Endometrial microvascular endothelial cells (primary cell): Measurements from ENCODE around the gene CHRNB1. TPM values are rescaled to one million over a fixed set of nuclear protein-coding genes. Genes with fewer than 3 reads are reported as not detected.

Source experiments
- in situ Hi-C: cut with HindIII; loops from 2 replicates; pipeline ENCODE4 v1.10.0; 2017; ENCODE audit warnings: low sequenced_read_pairs, low pct_unique_long_range_greater_than_20kb; ENCODE audit errors: inconsistent ontology term
- total RNA-seq: library from RNA; depleted of rRNA; stranded (reverse); fragments of >200 nt; gene quantifications from one replicate; pipeline ENCODE4 v1.2.3, GENCODE V29; 2015; ENCODE audit errors: inconsistent ontology term

CHRNB1 gene
- total RNA-seq, 1 donor from 2014 or later, result 14.1 TPM

GRCh38 chr17:7413346-7413985 is 31.4 kb upstream of the CHRNB1 start:
- in situ Hi-C loops, result no loop called here

DNA sequence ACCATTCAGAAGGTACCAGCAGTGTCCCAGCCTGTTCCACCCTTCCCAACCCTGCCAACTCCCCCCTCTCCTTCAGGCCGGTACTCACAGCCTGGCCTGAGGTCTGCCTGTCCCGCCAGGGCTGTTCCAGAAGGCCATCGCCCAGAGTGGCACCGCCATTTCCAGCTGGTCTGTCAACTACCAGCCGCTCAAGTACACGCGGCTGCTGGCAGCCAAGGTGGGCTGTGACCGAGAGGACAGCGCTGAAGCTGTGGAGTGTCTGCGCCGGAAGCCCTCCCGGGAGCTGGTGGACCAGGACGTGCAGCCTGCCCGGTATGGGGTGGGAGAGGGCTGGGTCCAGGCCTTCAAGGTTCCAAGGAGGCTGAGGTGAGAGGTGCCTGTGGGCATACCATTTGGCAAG is 30.0 kb upstream of the CHRNB1 start:
- in situ Hi-C loops, result no loop called here

DNA sequence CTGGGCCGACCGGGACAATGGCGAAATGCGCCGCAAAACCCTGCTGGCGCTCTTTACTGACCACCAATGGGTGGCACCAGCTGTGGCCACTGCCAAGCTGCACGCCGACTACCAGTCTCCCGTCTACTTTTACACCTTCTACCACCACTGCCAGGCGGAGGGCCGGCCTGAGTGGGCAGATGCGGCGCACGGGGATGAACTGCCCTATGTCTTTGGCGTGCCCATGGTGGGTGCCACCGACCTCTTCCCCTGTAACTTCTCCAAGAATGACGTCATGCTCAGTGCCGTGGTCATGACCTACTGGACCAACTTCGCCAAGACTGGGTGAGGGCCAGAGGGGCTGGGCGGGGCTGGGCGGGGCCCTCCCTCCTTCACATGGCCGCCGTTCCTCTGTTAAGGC is 29.1 kb upstream of the CHRNB1 start:
- in situ Hi-C loops, result no loop called here

DNA sequence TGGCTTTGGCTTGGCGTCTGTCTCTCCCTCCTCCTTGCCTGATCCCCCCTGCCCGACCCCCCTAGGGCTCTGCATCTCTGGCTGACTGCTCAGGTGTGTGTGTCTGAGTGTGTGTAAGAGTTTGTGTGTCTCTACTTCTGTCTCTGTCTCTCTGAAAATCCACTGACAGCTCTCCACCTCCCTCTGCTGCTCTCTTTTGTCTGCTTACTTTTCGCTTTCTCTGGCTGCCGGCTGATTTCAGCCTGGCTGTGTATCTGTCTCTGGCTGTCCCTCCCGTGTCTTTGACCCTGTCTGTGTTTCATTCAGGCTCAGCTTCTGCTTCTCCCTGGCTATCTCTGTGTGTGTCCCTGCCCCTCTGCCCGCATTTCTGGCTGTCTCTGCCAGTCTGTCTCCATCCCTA is 28.5 kb upstream of the CHRNB1 start:
- in situ Hi-C loops, result no loop called here

DNA sequence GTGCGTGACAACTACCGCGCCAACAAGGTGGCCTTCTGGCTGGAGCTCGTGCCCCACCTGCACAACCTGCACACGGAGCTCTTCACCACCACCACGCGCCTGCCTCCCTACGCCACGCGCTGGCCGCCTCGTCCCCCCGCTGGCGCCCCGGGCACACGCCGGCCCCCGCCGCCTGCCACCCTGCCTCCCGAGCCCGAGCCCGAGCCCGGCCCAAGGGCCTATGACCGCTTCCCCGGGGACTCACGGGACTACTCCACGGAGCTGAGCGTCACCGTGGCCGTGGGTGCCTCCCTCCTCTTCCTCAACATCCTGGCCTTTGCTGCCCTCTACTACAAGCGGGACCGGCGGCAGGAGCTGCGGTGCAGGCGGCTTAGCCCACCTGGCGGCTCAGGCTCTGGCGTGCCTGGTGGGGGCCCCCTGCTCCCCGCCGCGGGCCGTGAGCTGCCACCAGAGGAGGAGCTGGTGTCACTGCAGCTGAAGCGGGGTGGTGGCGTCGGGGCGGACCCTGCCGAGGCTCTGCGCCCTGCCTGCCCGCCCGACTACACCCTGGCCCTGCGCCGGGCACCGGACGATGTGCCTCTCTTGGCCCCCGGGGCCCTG is 27.7 kb upstream of the CHRNB1 start:
- in situ Hi-C loops, result no loop called here

GRCh38 chr17:7418472-7419152 is 26.2 kb upstream of the CHRNB1 start:
- in situ Hi-C loops, result no loop called here

- in situ Hi-C loops, result no loop called here
Observed at GRCh38 chr17:7419819-7420610, 24.8 kb upstream of the CHRNB1 start, which contains the start of gene SPEM1. SPEM1 (plus strand) TSS chr17:7420324; CDS start chr17:7420385, 61 bp downstream.

DNA sequence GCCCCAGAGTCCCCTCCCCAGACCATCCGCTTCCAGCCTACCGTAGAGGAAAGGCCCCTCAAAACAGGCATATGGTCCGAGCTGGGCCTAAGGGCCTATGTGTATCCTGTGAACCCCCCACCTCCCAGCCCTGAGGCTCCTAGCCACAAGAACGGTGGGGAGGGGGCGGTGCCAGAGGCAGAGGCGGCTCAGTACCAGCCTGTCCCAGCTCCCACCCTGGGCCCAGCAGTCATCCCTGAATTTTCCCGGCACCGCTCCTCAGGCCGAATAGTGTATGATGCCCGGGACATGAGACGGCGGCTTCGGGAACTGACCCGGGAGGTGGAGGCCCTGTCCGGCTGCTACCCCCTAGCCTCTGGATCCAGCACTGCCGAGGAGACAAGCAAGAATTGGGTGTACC is 23.7 kb upstream of the CHRNB1 start:
- in situ Hi-C loops, result no loop called here

- in situ Hi-C loops, result no loop called here
Observed at GRCh38 chr17:7423679-7424078, 21.2 kb upstream of the CHRNB1 start.

DNA sequence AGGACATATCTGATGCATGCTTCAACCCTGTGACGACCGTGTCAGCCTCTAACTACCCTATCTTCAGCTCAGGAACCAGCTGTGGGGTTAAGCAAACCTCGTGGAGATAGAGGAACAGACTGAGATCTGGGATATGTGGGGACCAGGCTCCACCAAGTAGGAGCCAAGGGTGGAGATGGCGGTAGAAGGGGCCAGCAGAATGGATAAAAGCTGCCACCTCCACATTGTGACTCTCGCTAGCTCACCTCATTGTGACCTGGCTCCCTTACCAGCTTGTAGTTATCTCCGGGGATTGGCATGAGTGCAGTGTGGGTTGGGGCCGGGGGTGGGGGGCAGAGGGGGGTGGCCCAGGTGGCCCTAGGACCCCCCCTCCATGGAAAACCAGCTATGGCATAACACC is 19.5 kb upstream of the CHRNB1 start, which contains the start of gene SPEM2:
SPEM2 (plus strand) TSS at position 301 of the 400 bp plus-strand sequence; CDS start at position 374, 73 bp downstream.
- in situ Hi-C loops, result no loop called here

DNA sequence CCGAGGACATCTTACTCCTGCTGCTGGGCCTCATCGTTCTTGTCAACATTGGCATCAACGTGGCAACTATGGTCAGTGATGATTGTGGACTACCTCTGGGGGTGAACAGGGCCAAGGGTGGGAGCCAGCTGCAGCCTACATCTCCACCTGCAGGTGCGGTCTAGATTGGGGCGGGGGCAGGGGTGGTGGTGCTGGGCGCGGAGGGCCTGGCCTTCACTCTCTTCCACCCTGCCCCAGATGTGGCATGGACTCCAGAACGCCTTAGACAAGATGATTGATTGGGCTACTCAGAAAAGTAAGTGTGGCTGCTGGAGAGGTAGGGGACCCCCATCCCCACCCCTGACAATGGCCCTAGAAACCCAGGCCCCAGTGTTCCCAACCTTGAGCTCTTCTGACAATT is 19.1 kb upstream of the CHRNB1 start:
- in situ Hi-C loops, result no loop called here

DNA sequence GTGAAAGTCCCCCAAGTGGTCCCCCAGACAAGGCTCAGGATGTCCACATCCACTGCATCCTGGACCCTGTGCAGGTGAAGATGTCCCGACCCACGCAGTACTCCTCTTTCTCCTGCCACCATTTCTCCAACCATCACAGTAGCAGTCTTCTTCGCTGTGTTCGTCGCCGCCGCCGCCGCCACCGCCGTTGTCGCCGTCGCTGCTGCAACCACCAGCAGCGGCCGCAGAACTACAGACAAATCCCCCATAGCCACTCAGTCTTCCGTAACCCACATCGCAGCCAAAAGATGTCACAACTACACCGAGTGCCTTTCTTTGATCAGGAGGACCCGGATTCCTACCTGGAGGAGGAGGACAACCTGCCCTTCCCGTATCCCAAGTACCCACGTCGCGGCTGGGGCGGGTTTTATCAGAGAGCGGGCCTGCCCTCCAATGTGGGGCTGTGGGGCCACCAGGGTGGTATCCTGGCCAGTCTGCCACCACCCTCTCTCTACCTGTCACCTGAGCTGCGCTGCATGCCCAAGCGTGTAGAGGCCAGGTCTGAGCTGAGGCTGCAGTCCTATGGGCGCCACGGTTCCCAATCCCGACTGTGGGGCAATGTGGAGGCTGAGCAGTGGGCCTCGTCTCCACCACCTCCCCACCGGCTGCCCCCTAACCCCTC is 18.5 kb upstream of the CHRNB1 start:
- in situ Hi-C loops, result no loop called here

GRCh38 chr17:7426896-7427489 is 17.9 kb upstream of the CHRNB1 start:
- in situ Hi-C loops, result no loop called here

GRCh38 chr17:7427549-7427948 is 17.3 kb upstream of the CHRNB1 start:
- in situ Hi-C loops, result no loop called here

- in situ Hi-C loops, result no loop called here
Observed at GRCh38 chr17:7428557-7428956, 16.3 kb upstream of the CHRNB1 start, which contains the start of gene SPEM3. SPEM3 (plus strand) TSS chr17:7428857; CDS start chr17:7428903, 46 bp downstream.

DNA sequence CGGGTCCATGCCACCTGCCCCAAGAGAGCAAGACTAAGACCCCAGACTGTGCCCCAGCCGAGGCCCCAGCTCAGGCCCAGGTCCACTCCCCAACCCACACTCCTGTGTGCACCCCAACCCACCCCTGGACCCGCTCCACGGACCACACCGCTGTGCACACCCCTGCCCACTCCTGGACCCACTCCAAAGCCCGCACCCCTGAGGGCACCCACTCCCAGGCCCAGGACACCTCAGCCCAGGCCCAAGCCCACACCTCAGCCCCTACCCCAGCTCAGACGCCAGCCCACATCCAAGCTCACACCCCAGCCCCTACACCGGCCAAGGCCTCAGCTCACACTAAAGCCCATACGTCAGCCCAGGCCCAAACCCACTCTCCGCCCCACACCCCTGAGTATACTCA is 15.1 kb upstream of the CHRNB1 start:
- in situ Hi-C loops, result no loop called here

DNA sequence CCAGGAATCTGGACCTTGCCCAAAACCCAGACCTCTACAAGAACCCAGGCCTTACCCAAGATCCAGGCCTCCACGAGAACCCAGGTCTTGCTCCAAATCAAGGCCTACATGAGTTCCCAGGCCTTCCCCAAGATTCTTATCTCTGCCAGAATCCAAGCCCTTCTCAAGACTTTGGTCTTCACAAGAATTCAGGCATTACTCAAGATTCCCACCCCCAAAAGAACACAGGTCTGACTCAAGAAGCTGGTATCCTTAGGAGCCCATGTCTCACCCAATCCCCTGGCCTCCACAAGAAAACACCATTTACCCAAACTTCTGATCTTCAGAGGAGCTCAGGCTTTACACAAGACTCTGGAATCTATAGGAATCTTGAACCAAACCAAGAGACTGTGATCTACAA is 13.6 kb upstream of the CHRNB1 start:
- in situ Hi-C loops, result no loop called here

DNA sequence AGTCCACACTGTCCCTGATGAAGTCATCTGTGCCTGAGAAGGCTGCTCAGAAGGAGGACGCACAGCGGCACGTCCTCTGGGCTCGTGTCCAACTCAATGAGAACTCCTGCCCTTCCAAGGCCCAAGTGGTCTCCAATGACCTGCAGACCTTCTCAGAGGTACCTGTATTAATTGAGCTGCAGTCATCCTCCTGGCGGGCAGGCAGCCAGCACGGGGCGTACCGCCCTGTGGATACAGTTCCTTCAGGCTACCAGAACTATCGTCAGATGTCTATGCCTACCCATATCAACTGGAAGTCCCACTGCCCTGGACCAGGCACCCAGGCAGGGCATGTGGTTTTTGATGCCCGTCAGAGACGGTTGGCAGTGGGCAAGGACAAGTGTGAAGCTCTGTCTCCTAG is 12.6 kb upstream of the CHRNB1 start:
- in situ Hi-C loops, result no loop called here
